ENCODE data around the gene SIRPA. TPM values are rescaled to one million over a fixed set of nuclear protein-coding genes. Genes with fewer than 3 reads are reported as not detected.

The SIRPA gene
- total RNA-seq, 1 experiment from 2014 or later, result 6.0 TPM

GRCh38 chr20:1883986-1884385 is 11.2 kb upstream of the SIRPA start:
- no peak overlapping the region for H3K4me3 Mint-ChIP-seq
- no peak overlapping the region for H3K18ac ChIP-seq (ENCODE audit: insufficient read length, low read depth, low read length)
- H3K27me3 Mint-ChIP-seq (ENCODE audit: low read depth), result peaks cover 14% of the 10 kb centered on the region
- H3K79me2 ChIP-seq (ENCODE audit: insufficient read depth, low read length), result no peaks in the 10 kb centered on the region
- H4K5ac ChIP-seq (ENCODE audit: insufficient read length, low read depth, low read length), result no peak overlapping the region
- peak overlapping the region; percentile 50 for H4K8ac ChIP-seq (replicated peaks; ENCODE audit: insufficient read length, low read depth, low read length)
- no peaks in the 10 kb centered on the region for H3K79me1 ChIP-seq (ENCODE audit: insufficient read depth, low read depth, low read length, poor library complexity, severe bottlenecking)
- no peaks in the 10 kb centered on the region for H3K23me2 ChIP-seq (ENCODE audit: insufficient read length, low read depth, low read length, poor library complexity, severe bottlenecking)
- DNase-seq, result no peak
- H3K9me3 ChIP-seq (ENCODE audit: control insufficient read depth, low read depth, low read length), result no peaks in the 10 kb centered on the region
- no peak overlapping the region for H4K91ac ChIP-seq (ENCODE audit: insufficient read length, low read depth, low read length)
- H3K27ac ChIP-seq (ENCODE audit: insufficient read length, low read depth, low read length), result no peak overlapping the region
- no peak overlapping the region for H3K9ac ChIP-seq (ENCODE audit: extremely low read depth, insufficient read length, low read length)
- no peaks in the 10 kb centered on the region for H3K9me3 Mint-ChIP-seq
- H2BK5ac ChIP-seq (ENCODE audit: insufficient read length, low read length), result no peak overlapping the region
- no peaks in the 10 kb centered on the region for H4K20me1 ChIP-seq (ENCODE audit: control insufficient read depth, insufficient read depth, insufficient read length)
- peak overlapping the region in 1 of 3 experiments; percentile 49; a peak in 1 of 7 replicates for H3K27ac Mint-ChIP-seq
- H3K56ac ChIP-seq (ENCODE audit: insufficient read length, low read depth, low read length), result no peak overlapping the region
- H2AK5ac ChIP-seq (ENCODE audit: insufficient read length, low read length), result no peak overlapping the region
- no peak overlapping the region for H3T11ph ChIP-seq (ENCODE audit: low read length)
- WGBS (ENCODE audit: extremely low coverage, insufficient read length, low lambda C conversion rate), result no CpG with 5 or more reads among the region's 9 CpGs
- no peak overlapping the region for H2BK20ac ChIP-seq (ENCODE audit: low read depth, low read length, poor library complexity, severe bottlenecking)
- no peak overlapping the region for H3K4ac ChIP-seq (ENCODE audit: low read depth, low read length)
- no peaks in the 10 kb centered on the region for H3K4me1 ChIP-seq (ENCODE audit: insufficient read depth, low read length)
- H3K4me1 Mint-ChIP-seq, result peaks cover 16 to 30% of the 10 kb centered on the region in 2 experiments
- H2BK120ac ChIP-seq (ENCODE audit: low read depth, low read length, poor library complexity, severe bottlenecking), result no peak overlapping the region
- no peak overlapping the region; the same call in 1 of the 2 replicates for H3K14ac ChIP-seq (ENCODE audit: insufficient read depth, low read length)
- no peak overlapping the region for H2BK15ac ChIP-seq (ENCODE audit: low read depth, low read length)
- no peaks in the 10 kb centered on the region for H3K27me3 ChIP-seq (ENCODE audit: insufficient read depth, low read length)
- no peak overlapping the region for H2AFZ ChIP-seq (ENCODE audit: low read length)
- no peak overlapping the region for H2BK12ac ChIP-seq (ENCODE audit: insufficient read length, low read depth, low read length)
- no peaks in the 10 kb centered on the region for H3K36me3 Mint-ChIP-seq (ENCODE audit: insufficient read depth in 1 of 3, low read depth in 3 of 3)
- H3K23ac ChIP-seq (ENCODE audit: insufficient read length, low read depth, low read length), result no peak overlapping the region
- H3K4me2 ChIP-seq (ENCODE audit: insufficient read depth, insufficient read length, low read length), result no peak overlapping the region
- no peak for TF ChIP-seq CTCF (conservative IDR thresholded peaks at IDR 0.05)

All from H9 (cell line).